Measurements from ENCODE around the gene GH2. TPM values are rescaled to one million over a fixed set of nuclear protein-coding genes. Genes with fewer than 3 reads are reported as not detected.
"Not testable (repeated sequence)": the region's sequence is repeated elsewhere in the genome, so short reads cannot be mapped to it uniquely, and the experiment has no call there.

The GH2 gene
- total and polyA plus RNA-seq, 7 experiments from 2014 or later, result not detected

DNA sequence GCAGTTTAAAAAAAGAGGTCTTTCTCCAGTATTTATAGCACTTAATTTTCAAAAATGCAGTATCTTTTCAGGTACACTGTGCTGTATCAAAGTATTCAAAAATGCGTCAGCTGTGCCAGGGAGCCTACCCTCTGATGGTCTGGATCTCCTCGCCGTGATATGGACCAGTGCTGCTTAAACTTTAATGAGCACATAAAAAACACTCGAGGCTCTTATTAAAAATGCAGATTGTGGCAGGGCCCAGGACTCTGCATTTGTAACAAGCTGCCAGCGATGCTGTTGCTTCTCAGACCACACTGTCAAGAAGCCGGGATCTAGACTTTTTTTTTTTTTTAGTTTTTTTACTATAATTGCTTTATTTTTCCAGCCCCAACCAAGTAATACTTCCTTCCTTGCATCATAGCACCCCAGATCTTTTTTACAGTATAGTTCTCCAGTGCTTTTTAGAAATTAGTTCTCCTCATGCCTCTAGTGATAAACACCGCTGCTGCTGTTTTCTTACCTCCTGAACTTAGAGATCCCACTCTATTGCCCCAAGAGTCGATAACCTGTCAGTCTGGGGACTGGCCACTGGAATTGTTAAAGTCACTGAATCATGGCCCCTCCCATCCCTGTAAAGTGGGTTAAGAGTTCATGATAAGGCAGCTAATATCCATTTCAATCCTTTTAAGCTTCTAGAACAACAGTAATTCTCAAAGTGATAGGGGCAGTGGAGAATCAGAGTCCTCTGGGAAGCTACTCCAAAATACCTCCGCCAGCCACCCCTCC, 37.6 kb downstream of the GH2 start:
- Mint-ChIP-seq H3K4me3 (peak overlapping the region; percentile 84 to 98 (median 88)), H3K27ac (peak overlapping the region; percentile 83 to 95 (median 92)), H3K36me3 (peaks cover 0 to 9% (median 0%) of the 10 kb centered on the region in 5 donors), H3K4me1 (peaks cover 30 to 50% (median 44%) of the 10 kb centered on the region in 7 donors), H3K27me3 (no peaks in the 10 kb centered on the region), H3K9me3 (peaks cover 0 to 5% (median 0%) of the 10 kb centered on the region in 11 donors)
- POLR2A ChIA-PET, result interaction anchor here (0.6 to 13.5 kb wide), 14 partner anchors 9 to 1000 kb away, joined by 3 to 204 read pairs (median 6); partner anchors contain the start of genes CCDC47, DDX42, FTSJ3 and ICAM2
- Histone ChIP-seq H3K36me3 (ENCODE audit: control insufficient read depth in 2 of 3, insufficient read depth in 3 of 3, low read length in 3 of 3) (peaks cover 0 to 3% (median 0%) of the 10 kb centered on the region in 3 experiments), H3K27ac (ENCODE audit: low read depth, low read length) (peak overlapping the region; percentile 96), H3K9me3 (ENCODE audit: control insufficient read depth in 2 of 3, low read length in 3 of 3) (no peaks in the 10 kb centered on the region), H3K27me3 (ENCODE audit: control insufficient read depth in 2 of 2, insufficient read depth in 2 of 2, low read length in 2 of 2) (no peaks in the 10 kb centered on the region), H3K4me1 (ENCODE audit: control insufficient read depth in 2 of 2, insufficient read depth in 2 of 2, low read length in 2 of 2) (peaks cover 27 to 34% of the 10 kb centered on the region in 2 donors), H3K4me3 (ENCODE audit: low read length) (peak overlapping the region; percentile 87)
- CTCF ChIA-PET, result interaction anchor here (0.6 to 0.9 kb wide), 2 partner anchors 7 to 16 kb away, joined by 4 to 6 read pairs; no protein-coding TSS in a partner anchor
- ATAC-seq (no peak), DNase-seq (no peak)
- intact Hi-C loops (cut with micrococcal nuclease), result loop anchor here (1.0 to 10.0 kb wide), 17 partner anchors 12 to 818 kb away; partner anchors contain the start of genes CCDC47 (in 2 of the 2), CEP95 (in 2 of the 2), DCAF7 (in 2 of the 2) and DDX5 (in 2 of the 2)

- not testable (repeated sequence) for H3K27me3 ChIP-seq (ENCODE audit: control insufficient read depth in 2 of 2, insufficient read depth in 2 of 2, low read length in 2 of 2); H3K36me3 ChIP-seq (ENCODE audit: control insufficient read depth in 2 of 3, insufficient read depth in 3 of 3, low read length in 3 of 3); H3K9me3 ChIP-seq (ENCODE audit: control insufficient read depth in 2 of 3, low read length in 3 of 3); H3K9me3 Mint-ChIP-seq; H3K36me3 Mint-ChIP-seq; H3K27me3 Mint-ChIP-seq
- Mint-ChIP-seq H3K4me1 (peaks cover 28 to 52% (median 44%) of the 10 kb centered on the region in 7 donors), H3K4me3 (peak overlapping the region; percentile 84 to 98 (median 88)), H3K27ac (peak overlapping the region; percentile 83 to 95 (median 92))
- peak overlapping the region; percentile 96 for H3K27ac ChIP-seq (ENCODE audit: low read depth, low read length)
- ChIA-PET POLR2A (interaction anchor here (0.6 to 13.5 kb wide), 17 partner anchors 8 to 999 kb away, joined by 3 to 204 read pairs (median 5); partner anchors contain the start of genes CCDC47, DDX42, FTSJ3 and ICAM2), CTCF (interaction anchor here (0.6 to 0.9 kb wide), 2 partner anchors 8 to 15 kb away, joined by 4 to 6 read pairs; no protein-coding TSS in a partner anchor)
- peak in 5 of 9 donors; percentile 31 to 60 (median 34) for DNase-seq
- H3K4me1 ChIP-seq (ENCODE audit: control insufficient read depth in 2 of 2, insufficient read depth in 2 of 2, low read length in 2 of 2), result peaks cover 33 to 38% of the 10 kb centered on the region in 2 donors
- peak; percentile 10 for ATAC-seq
- intact Hi-C loops (cut with micrococcal nuclease), result loop anchor here (1.0 to 10.0 kb wide), 17 partner anchors 11 to 819 kb away; partner anchors contain the start of genes CCDC47 (in 2 of the 2), CEP95 (in 2 of the 2), DCAF7 (in 2 of the 2) and DDX5 (in 2 of the 2)
- peak overlapping the region; percentile 87 for H3K4me3 ChIP-seq (ENCODE audit: low read length)
Observed at GRCh38 chr17:63843387-63843888, 38.3 kb downstream of the GH2 start.

GRCh38 chr17:63842540-63843386, 39.0 kb downstream of the GH2 start, which contains the start of gene SMARCD2:
Gene SMARCD2, minus strand, starts transcription at chr17:63842685. Its CDS starts 11 bp downstream, at chr17:63842674.
- Mint-ChIP-seq H3K36me3 (peaks cover 0 to 3% (median 0%) of the 10 kb centered on the region in 5 donors), H3K27ac (peak within 1 kb of the TSS; percentile 87 to 95 (median 92)), H3K27me3 (no peaks in the 10 kb centered on the region), H3K4me1 (peaks cover 27 to 52% (median 44%) of the 10 kb centered on the region in 7 donors), H3K9me3 (no peaks in the 10 kb centered on the region), H3K4me3 (peak within 1 kb of the TSS; percentile 92 to 98 (median 95))
- peak; percentile 94 to 99 (median 98) for DNase-seq
- CTCF ChIA-PET, result interaction anchor here (0.9 kb wide), 1 partner anchor 15 kb away, joined by 4 read pairs; no protein-coding TSS in a partner anchor
- H3K9me3 ChIP-seq (ENCODE audit: control insufficient read depth in 2 of 3, low read length in 3 of 3), result no peaks in the 10 kb centered on the region
- H3K4me1 ChIP-seq (ENCODE audit: control insufficient read depth in 2 of 2, insufficient read depth in 2 of 2, low read length in 2 of 2), result peaks cover 34 to 36% of the 10 kb centered on the region in 2 donors
- intact Hi-C loops (cut with micrococcal nuclease), result loop anchor here (1.0 to 10.0 kb wide), 18 partner anchors 10 to 820 kb away; partner anchors contain the start of genes CCDC47 (in 2 of the 2), CEP95 (in 2 of the 2), DCAF7 (in 2 of the 2) and DDX5 (in 2 of the 2)
- H3K27ac ChIP-seq (ENCODE audit: low read depth, low read length), result peak within 1 kb of the TSS; percentile 96
- peak; percentile 96 for ATAC-seq
- no peaks in the 10 kb centered on the region for H3K27me3 ChIP-seq (ENCODE audit: control insufficient read depth in 2 of 2, insufficient read depth in 2 of 2, low read length in 2 of 2)
- H3K36me3 ChIP-seq (ENCODE audit: control insufficient read depth in 2 of 3, insufficient read depth in 3 of 3, low read length in 3 of 3), result peaks cover 0 to 9% (median 0%) of the 10 kb centered on the region in 3 experiments
- POLR2A ChIA-PET, result interaction anchor here (0.6 to 13.5 kb wide), 17 partner anchors 12 to 303 kb away, joined by 3 to 204 read pairs (median 5); partner anchors contain the start of genes CCDC47, DDX42, FTSJ3 and ICAM2
- peak within 1 kb of the TSS; percentile 87 for H3K4me3 ChIP-seq (ENCODE audit: low read length)

DNA sequence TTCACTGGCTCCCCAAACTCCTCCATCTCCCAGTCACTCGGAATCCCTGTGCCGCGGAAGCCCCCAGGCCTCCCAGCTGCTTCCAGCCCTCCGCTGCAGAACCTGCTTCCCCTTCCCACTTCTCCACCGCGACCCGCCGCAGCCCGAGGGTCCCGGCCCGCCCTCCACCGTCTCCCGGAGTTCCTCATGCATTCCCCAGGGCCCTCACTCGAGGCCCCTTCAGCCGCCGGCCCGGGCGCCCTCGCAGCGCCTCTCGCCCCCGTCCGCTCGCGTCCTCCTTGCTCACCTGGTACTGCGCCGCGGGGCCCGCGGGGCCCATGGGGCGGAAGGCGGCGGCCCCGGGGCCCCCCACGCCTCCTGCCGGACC, 39.6 kb downstream of the GH2 start:
- H3K9me3 Mint-ChIP-seq, result no peaks in the 10 kb centered on the region
- Histone ChIP-seq H3K4me1 (ENCODE audit: control insufficient read depth in 2 of 2, insufficient read depth in 2 of 2, low read length in 2 of 2) (peaks cover 34 to 36% of the 10 kb centered on the region in 2 donors), H3K27ac (ENCODE audit: low read depth, low read length) (peak overlapping the region; percentile 96), H3K27me3 (ENCODE audit: control insufficient read depth in 2 of 2, insufficient read depth in 2 of 2, low read length in 2 of 2) (no peaks in the 10 kb centered on the region), H3K4me3 (ENCODE audit: low read length) (peak overlapping the region; percentile 87), H3K36me3 (ENCODE audit: control insufficient read depth in 2 of 3, insufficient read depth in 3 of 3, low read length in 3 of 3) (peaks cover 0 to 15% (median 0%) of the 10 kb centered on the region in 3 experiments), H3K9me3 (ENCODE audit: control insufficient read depth in 2 of 3, low read length in 3 of 3) (no peaks in the 10 kb centered on the region)
- ChIA-PET POLR2A (interaction anchor here (0.6 to 13.5 kb wide), 10 partner anchors 14 to 307 kb away, joined by 3 to 204 read pairs (median 5); partner anchors contain the start of genes CCDC47, DDX42, FTSJ3 and LIMD2), CTCF (interaction anchor here (0.8 kb wide), 1 partner anchor 140 kb away, joined by 3 read pairs; no protein-coding TSS in a partner anchor)
- peak overlapping the region; percentile 92 to 98 (median 95) for H3K4me3 Mint-ChIP-seq
- peak overlapping the region; percentile 84 to 95 (median 91) for H3K27ac Mint-ChIP-seq
- H3K27me3 Mint-ChIP-seq, result no peaks in the 10 kb centered on the region
- peaks cover 24 to 48% (median 43%) of the 10 kb centered on the region in 7 donors for H3K4me1 Mint-ChIP-seq
- intact Hi-C loops (cut with micrococcal nuclease), result loop anchor here (1.0 to 10.0 kb wide), 7 partner anchors 142 to 820 kb away; partner anchors contain the start of genes CYB561 (in 1 of the 2), DCAF7 (in 1 of the 2), LIMD2 (in 1 of the 2) and SMURF2 (in 1 of the 2)
- peaks cover 0 to 3% (median 0%) of the 10 kb centered on the region in 5 donors for H3K36me3 Mint-ChIP-seq
- ATAC-seq (peak; percentile 13), DNase-seq (peak in 1 of 9 donors; percentile 24)

DNA sequence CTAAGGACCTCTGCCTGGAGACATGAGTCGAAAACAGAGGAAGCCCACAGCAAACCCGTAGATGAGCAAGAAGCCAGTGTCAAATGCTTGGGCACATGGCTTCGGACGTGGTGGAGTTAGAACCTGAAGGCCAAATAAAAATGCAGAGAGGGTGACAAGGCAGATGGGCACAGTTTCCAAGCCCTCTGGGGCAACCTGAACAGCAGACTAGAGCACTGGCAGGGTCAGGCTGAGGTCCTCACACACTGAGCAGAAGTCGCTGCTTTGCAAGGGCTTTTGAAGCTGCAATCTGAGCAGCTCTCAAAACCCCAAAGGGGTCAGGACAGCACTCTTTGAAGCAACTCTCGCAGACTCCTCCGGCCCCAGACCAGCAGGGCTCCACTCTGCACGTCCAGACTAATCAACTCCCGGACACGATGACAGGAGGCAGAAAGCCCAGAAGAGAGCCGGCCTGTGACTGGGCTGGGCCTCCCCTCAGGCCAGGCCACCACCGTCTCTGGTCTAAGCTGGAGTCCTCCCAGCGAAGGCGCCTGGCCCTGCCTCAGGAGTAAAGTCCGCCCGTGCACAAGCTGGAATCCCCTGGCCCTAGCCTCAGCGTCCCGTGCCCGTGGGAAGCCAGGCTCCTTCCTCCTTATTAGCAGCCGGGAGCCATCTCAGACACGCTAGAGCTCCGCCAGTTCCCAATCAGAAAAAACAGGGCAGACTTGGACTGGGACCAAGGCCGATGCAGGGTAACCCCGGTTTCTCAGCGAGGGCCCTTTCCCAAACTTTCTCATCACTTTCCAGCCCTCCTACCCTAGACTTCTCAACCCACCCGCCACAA, 40.2 kb downstream of the GH2 start:
- H3K36me3 Mint-ChIP-seq, result peaks cover 0 to 7% (median 3%) of the 10 kb centered on the region in 5 donors
- CTCF ChIA-PET, result interaction anchor here (0.8 to 1.3 kb wide), 2 partner anchors 72 to 139 kb away, joined by 3 read pairs; no protein-coding TSS in a partner anchor
- peak overlapping the region; percentile 84 to 95 (median 91) for H3K27ac Mint-ChIP-seq
- H3K9me3 Mint-ChIP-seq, result no peaks in the 10 kb centered on the region
- H3K4me3 ChIP-seq (ENCODE audit: low read length), result peak overlapping the region; percentile 87
- peaks cover 0 to 21% (median 0%) of the 10 kb centered on the region in 3 experiments for H3K36me3 ChIP-seq (ENCODE audit: control insufficient read depth in 2 of 3, insufficient read depth in 3 of 3, low read length in 3 of 3)
- POLR2A ChIA-PET, result interaction anchor here (0.6 to 13.5 kb wide), 13 partner anchors 14 to 1349 kb away, joined by 3 to 204 read pairs (median 4); partner anchors contain the start of genes CCDC47, DDX42, FTSJ3 and LIMD2
- H3K4me1 Mint-ChIP-seq, result peaks cover 24 to 53% (median 49%) of the 10 kb centered on the region in 7 donors
- peaks cover 34 to 36% of the 10 kb centered on the region in 2 donors for H3K4me1 ChIP-seq (ENCODE audit: control insufficient read depth in 2 of 2, insufficient read depth in 2 of 2, low read length in 2 of 2)
- peak overlapping the region; percentile 92 to 98 (median 95) for H3K4me3 Mint-ChIP-seq
- ATAC-seq (no peak), DNase-seq (no peak)
- intact Hi-C loops (cut with micrococcal nuclease), result loop anchor here (1.0 to 10.0 kb wide), 7 partner anchors 141 to 821 kb away; partner anchors contain the start of genes CYB561 (in 1 of the 2), DCAF7 (in 1 of the 2), LIMD2 (in 1 of the 2) and SMURF2 (in 1 of the 2)
- H3K27me3 ChIP-seq (ENCODE audit: control insufficient read depth in 2 of 2, insufficient read depth in 2 of 2, low read length in 2 of 2), result no peaks in the 10 kb centered on the region
- H3K27me3 Mint-ChIP-seq, result no peaks in the 10 kb centered on the region
- H3K9me3 ChIP-seq (ENCODE audit: control insufficient read depth in 2 of 3, low read length in 3 of 3), result no peaks in the 10 kb centered on the region
- peak overlapping the region; percentile 96 for H3K27ac ChIP-seq (ENCODE audit: low read depth, low read length)

Data from naive thymus-derived CD4-positive, alpha-beta T cell (primary cell).